HG02938 (cell line): ENCODE data around the gene RHEBL1.
"Not testable (repeated sequence)": the region's sequence is repeated elsewhere in the genome, so short reads cannot be mapped to it uniquely, and the experiment has no call there.

Experiments
- ATAC-seq: cut with Tn5 transposase; IDR thresholded peaks from one replicate; pipeline ENCODE4 v1.9.1; 2021; ENCODE audit warnings: mild to moderate bottlenecking, moderate library complexity; ENCODE audit not compliant: unreplicated experiment

Gene RHEBL1

DNA sequence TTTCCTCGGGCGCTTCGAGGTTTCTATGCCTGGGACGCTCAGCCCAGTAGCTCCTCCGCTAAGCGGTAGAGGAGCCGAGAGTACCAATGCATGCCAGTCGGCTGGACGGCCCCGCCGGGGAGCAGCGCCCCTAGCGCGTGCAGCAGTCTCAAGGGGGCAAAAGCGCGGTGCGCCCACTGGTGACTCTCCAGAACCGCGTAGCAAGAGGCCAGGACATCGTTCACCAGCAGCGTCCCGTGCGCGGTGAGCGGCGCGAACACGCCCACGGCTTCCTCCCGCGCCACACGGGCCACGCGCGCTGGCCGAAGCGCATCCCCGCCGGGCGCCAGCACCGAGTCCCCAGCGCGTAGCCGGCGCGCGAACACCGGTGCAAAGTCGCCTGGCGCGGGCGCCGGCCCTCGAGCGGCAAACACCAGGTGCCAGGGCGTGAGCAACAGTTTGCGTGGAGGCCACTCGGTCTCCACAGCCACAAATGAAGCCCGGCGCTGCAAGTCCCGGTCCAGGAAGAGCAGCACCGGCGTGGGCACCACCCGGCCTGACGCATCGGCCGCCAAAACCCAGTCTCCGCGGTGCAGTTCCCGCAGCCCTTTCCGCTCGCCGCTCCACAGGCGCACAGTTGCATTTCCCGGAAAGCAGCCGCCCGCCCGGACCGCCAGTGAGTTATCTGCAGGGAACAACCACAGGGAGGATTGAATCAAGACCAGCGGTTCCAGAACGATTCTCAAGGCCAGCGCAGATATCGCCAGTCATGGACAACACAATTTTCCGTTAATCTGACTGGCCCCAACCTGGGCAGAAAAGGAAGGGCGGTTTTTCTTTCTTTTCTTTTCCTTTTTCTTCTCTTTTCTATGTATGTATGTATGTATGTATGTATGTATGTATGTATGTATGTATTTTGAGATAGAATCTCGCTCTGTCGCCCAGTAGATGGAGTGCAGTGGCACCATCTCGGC lies 20.3 kb upstream of the RHEBL1 start:
- no peak for ATAC-seq

GRCh38 chr12:49088932-49089330 lies 19.2 kb upstream of the RHEBL1 start:
- no peak for ATAC-seq

- peak; percentile 78 for ATAC-seq
Observed at GRCh38 chr12:49088150-49088931, 18.6 kb upstream of the RHEBL1 start.

DNA sequence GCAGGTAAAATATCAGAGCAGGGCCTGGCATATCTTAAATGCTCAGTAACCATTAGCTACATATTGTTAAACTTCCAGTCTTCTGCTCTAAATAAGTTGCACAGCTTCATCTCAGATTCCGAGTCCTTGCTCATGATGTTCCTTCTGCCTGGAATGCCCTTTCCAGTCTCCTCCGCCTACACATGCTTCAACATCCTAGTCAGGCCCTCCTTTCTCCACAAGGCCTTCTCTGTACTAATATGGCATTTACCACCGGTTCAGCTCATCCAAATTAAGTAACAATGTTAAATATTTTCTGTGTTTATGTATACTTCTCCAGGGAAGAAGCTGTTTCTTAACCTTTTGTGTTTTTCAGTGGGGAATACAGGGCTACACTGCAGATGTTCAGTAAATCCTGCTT lies 16.3 kb upstream of the RHEBL1 start:
- ATAC-seq: no peak

GRCh38 chr12:49084438-49084837 lies 14.7 kb upstream of the RHEBL1 start:
- no peak for ATAC-seq

DNA sequence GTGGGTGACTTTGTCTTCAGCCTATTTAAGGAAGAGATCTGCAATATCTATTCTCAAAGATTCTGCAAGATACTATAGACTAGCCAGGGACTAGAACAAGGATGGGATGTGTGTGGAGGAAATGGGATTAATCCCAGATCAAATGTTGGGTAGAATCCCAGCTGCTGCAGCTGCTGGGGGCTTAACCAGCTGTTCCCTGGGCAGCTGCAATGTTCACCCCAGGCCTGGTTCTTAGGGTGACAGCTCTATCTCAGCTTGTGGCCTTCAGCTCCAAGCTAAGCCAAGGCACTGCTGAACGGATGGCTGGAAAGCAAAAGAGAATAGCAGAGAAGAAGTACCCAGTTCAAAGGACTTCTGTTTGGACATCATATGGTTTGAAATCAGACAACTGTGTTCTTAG lies 10.0 kb upstream of the RHEBL1 start:
- ATAC-seq: no peak

DNA sequence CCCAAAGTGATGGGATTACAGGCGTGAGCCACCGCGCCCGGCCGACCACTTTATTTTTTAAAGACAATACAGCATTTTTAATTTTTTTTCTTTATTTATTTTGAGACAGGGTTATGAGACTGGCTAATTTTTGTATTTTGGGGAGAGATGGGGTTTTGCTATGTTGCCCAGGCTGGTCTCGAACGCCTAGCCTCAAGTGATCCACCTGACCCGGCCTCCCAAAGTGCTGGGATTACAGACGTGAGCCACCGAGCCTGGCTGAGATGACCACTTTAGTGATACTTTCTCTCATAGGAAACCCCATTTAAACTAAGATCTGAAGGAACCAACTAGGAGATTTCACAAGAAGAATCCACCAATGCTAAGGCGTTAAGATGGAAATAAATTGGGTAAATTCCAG lies 1.2 kb upstream of the RHEBL1 start:
- ATAC-seq: no peak

GRCh38 chr12:49068879-49069506 lies 786 bp downstream of the RHEBL1 start:
- ATAC-seq: no peak

DNA sequence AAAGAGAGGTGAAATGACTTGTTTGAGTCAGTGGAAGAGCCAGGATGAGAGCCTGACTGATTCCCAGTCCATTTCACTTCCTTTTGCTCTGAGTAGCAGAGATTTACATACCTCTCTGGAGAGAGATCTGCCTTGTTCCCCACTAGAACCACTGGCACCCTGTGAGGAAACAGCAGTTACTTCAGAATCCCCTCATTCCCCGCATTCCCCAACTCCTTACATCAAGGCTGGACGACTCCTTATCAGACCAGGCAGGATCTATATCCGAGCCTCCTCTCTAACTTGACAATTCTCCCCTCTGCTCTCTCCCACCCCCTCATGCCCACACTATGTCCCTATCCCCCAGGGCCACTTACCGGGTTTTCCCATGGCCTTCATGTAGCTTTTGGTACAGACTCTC lies 3.7 kb downstream of the RHEBL1 start:
- no peak for ATAC-seq

DNA sequence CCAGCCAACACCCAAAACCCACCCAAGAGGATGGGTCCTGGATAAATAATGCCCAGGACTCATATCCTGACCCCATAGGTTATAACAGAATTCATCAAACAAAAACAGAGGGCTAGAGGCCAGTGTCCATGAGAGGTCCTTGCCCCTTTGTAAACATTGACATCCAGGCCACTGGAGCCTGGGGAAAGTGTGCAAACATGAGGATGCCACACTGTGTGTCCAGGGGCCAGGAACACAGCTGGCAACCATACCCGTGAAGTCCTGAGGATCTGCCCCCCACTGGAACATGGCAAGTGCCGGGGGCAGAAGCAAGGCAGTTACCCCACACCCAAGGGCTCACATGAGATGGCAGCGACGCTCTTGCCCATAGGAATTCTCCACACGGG lies 5.0 kb downstream of the RHEBL1 start:
- ATAC-seq: no peak

- ATAC-seq: not testable (repeated sequence)
Observed at GRCh38 chr12:49061916-49062315, 7.9 kb downstream of the RHEBL1 start.

DNA sequence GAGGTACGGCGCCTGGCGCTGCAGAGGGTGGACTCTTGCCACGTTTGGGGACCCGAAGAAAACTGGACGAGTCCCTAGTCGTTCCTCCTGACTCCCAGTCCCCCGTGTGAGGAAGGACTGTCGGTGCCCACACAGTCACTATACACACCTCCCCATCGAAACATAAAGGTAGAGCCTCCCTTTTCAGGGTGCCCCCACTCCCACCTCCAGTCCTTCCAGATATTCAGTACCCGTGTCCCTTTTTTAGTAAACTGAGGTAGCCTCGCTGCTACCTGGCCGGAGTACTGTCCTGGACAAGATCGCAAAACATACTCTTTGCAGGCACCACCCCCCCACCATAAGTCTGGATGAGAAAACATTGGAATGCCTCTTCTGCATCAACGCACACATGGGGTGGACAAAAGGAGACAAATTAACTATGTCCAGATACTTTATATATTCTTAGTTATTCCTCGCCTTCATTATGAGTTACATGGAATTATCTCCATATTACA lies 8.6 kb downstream of the RHEBL1 start:
- ATAC-seq: no peak

GRCh38 chr12:49060237-49061156 lies 9.3 kb downstream of the RHEBL1 start, which contains the start of gene KMT2D:
TSS of gene KMT2D (minus strand) at chr12:49060794. CDS start at chr12:49055324, 5,470 bp downstream.
- peak; percentile 42 for ATAC-seq

DNA sequence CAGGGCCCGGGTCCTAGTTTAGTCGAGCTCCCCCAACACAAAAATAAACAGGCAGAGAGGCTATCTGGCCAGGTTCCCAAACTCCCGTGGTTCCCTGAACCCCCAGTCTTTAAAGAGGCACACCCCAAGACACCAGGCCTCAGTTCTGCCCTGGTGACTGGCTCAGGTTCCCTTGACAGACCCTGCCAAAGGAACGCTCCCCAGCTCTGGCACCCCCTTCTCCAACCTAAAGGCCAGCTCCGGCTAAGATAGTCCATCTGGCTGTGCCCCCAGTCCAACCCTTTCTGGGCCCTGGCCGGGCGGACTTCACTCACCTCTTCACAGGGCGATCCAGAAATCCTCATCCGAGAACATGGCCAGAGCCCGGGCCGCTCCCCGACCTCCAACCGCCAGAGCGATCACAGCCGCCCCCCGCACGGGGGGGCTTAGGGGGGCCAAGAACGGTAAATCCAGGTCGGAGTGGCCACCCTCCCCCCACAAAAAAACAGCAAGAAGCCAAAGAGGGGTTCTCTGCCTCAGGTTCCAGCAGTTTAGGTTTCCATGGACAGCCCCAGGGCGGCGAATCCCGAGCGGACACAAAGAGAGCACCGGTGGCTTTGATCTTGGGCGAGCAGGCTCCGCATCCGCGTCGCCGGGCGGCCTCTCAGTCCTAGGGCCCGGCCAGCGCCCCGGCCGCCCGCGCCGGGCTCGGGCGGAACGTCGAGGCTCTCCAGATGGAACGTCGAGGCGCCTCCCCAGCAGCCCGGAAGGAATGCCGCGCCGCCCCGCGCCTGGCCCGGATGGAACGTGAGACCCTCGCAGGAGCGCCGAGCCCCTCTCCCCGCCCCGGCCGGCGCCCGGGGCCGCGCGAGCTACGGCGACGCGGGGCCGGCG lies 10.2 kb downstream of the RHEBL1 start:
- peak; percentile 10 for ATAC-seq

GRCh38 chr12:49059045-49059298 lies 10.8 kb downstream of the RHEBL1 start:
- ATAC-seq: no peak

DNA sequence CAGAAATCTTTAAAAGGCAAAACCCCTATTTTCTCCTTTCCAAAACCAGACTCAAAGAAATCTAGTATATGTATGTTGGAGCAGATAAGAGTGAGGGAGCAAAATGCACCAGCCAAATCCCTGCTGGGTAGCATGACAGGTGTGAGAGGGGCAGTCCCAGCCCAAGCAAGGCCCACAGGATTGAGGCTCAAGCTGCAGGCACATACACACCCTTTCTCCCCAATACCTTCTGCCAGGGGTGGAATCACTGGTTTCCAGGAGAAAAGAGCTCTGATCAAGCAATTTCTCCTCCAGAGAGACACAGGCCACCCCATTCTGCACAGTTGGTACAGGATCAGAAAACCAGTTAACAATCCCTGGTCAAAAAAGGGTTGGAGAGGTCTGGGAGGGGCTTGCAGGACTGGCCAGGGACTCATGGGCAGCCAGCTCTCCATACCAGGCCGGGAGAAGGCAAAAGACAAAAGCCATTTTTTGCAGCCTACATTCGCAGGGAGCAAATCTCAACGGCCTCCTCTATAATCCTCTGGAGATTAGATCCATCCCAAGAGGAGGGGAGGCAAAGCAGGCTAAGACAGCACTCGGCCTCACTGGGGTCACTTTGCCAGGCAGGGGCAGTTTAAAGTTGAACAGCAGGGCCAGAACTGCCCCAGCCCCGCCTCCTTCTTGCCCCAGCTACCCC lies 11.3 kb downstream of the RHEBL1 start:
- no peak for ATAC-seq

DNA sequence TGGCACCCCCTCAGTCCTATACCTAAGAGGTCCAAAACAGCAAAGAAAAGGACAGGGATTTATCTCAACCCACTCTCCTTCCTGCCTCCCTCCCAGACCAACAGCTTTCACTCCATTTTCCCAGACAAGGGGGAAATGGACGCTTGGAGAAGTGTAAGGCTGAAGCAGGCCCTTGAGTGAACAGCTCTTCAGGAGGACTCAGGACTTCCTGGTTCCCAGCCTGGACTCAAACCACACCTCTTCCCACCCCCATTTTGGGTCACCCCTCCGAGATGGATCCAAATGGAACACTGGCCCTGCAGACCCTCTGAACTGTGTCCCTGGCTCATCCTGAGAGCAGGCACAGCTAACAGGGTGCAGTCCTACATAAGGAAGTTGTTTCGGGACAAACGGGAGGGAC lies 11.9 kb downstream of the RHEBL1 start:
- no peak for ATAC-seq

DNA sequence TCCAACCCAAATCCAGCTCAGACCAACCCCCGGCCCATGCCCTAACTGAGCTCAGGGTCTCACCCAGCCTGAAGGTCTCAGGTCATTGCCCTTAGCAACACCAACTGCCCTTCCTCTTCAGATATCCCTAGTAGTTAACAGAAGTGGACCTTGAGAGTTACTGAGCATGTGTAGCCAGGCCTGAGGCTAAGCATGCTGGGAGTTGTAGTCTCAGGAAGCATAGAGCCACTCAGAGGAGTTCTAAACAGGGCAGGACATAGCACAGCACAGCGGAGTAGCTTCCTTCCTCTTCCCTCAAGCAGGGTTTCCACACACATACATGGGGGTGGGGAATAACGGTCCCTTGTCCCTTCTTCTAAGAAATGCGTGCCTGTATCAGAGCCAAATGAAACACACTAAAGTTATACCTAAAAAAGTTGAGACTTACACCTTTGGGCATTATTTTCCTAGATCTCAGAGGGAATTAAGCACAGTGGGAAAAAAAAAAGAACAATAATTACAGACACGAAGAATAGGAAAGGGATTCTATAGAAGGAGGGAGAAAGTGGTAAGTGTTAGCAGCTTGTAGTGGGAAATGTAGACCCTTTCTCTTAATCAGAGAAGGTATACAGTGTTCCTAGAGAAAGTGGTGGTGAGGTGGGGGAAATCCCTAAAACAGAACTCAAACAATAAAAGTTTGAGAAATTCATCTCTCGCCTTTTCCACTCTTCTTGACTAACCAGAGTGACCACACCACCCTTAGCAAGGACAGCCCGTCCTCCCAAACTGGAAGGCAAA lies 13.6 kb downstream of the RHEBL1 start:
- ATAC-seq: peak; percentile 74
